OCI-LY7 (cell line): ENCODE results near the gene ACTR3. TPM values are rescaled to one million over a fixed set of nuclear protein-coding genes. Genes with fewer than 3 reads are reported as not detected.
A peak's percentile ranks its signal among the peaks of the same experiment; 100 is the strongest.

ENCODE experiments used
- BruUV-seq: library from RNA; stranded (reverse); fragments of 400-500 nt; replicated peaks from 2 replicates; lab custom pipeline; 2021; lab: Mats Ljungman, UMichigan
- CTCF ChIA-PET: fragments of 300-600 bp; sonication (Branson Sonifier 250); formaldehyde crosslinking; loops from one replicate; lab custom pipeline; 2022; ENCODE audit warnings: antibody characterized with exemption; ENCODE audit not compliant: unreplicated experiment; lab: Charles Lee
- POLR2A ChIA-PET: fragments of 300-600 bp; sonication (Branson Sonifier 250); formaldehyde crosslinking; loops from one replicate; lab custom pipeline; 2022; ENCODE audit warnings: antibody characterized with exemption; lab: Charles Lee
- DNase-seq: peaks from one replicate; pipeline ENCODE4 v3.0.0-alpha.2; 2015; ENCODE audit warnings: low spot score
- H2AFZ ChIP-seq: fragments of 200-600 bp; sonication (generic), shearing (Covaris generic); 2 replicates; pipeline ENCODE4 v1.6.1; 2014; ENCODE audit warnings: mild to moderate bottlenecking, antibody characterized with exemption, low read length, moderate library complexity
- H3K27ac ChIP-seq: fragments of 200-600 bp; sonication (generic); 2 replicates; pipeline ENCODE4 v1.5.1; 2014; ENCODE audit warnings: mixed run types, low read depth, mild to moderate bottlenecking, moderate library complexity, low read length, inconsistent platforms; ENCODE audit not compliant: poor library complexity, severe bottlenecking
- H3K36me3 ChIP-seq: fragments of 200-600 bp; sonication (generic); 2 replicates; pipeline ENCODE4 v1.6.1; 2014; ENCODE audit warnings: mild to moderate bottlenecking, antibody characterized with exemption, low read length, moderate library complexity, mixed read lengths; ENCODE audit not compliant: insufficient read depth
- H3K4me1 ChIP-seq: fragments of 200-600 bp; sonication (generic); 2 replicates; pipeline ENCODE4 v1.5.1; 2014; ENCODE audit warnings: mild to moderate bottlenecking, low read length; ENCODE audit not compliant: insufficient read depth, poor library complexity, severe bottlenecking
- H3K4me2 ChIP-seq: fragments of 200-600 bp; sonication (generic); 2 replicates; pipeline ENCODE4 v1.6.1; 2014; ENCODE audit warnings: mild to moderate bottlenecking, low read length
- H3K4me3 ChIP-seq: fragments of 200-600 bp; sonication (generic); 2 replicates; pipeline ENCODE4 v1.5.1; 2014; ENCODE audit warnings: mild to moderate bottlenecking, low read depth, low read length; ENCODE audit not compliant: poor library complexity, severe bottlenecking
- H3K79me2 ChIP-seq: fragments of 200-600 bp; sonication (generic); 2 replicates; pipeline ENCODE4 v1.6.1; 2016; ENCODE audit warnings: low read depth, mild to moderate bottlenecking, low read length, moderate library complexity, mixed read lengths; ENCODE audit not compliant: insufficient read depth
- H3K9me2 ChIP-seq: fragments of 200-600 bp; sonication (generic); 2 replicates; pipeline ENCODE4 v1.6.1; 2016; ENCODE audit warnings: mild to moderate bottlenecking, low read length, mixed read lengths; ENCODE audit not compliant: insufficient read depth
- H3K9me3 ChIP-seq: fragments of 200-600 bp; sonication (generic); 2 replicates; pipeline ENCODE4 v1.6.1; 2014; ENCODE audit warnings: mild to moderate bottlenecking, mixed run types, low read length, mixed read lengths
- H4K20me1 ChIP-seq: fragments of 200-600 bp; sonication (generic); 2 replicates; pipeline ENCODE4 v1.6.1; 2014; ENCODE audit warnings: mild to moderate bottlenecking, antibody characterized with exemption, low read length, moderate library complexity, mixed read lengths; ENCODE audit not compliant: insufficient read depth
- CTCF ChIP-seq: fragments of 200-600 bp; sonication (generic); conservative IDR thresholded peaks from 2 replicates; pipeline ENCODE4 v1.5.1; 2014; ENCODE audit warnings: mild to moderate bottlenecking, antibody characterized with exemption, low read length, moderate library complexity, mixed read lengths
- EZH2phosphoT487 ChIP-seq: fragments of 200-600 bp; sonication (generic); IDR thresholded peaks from 2 replicates; pipeline ENCODE4 v1.6.1; 2018; ENCODE audit warnings: low read depth, borderline replicate concordance, mild to moderate bottlenecking, mixed run types, antibody characterized with exemption, low read length, moderate library complexity, mixed read lengths
- intact Hi-C: fragments of 100-400 bp; cut with micrococcal nuclease; formaldehyde crosslinking; loops from one replicate; pipeline ENCODE4 v1.10.0; 2022; ENCODE audit not compliant: unreplicated experiment
- total RNA-seq, 2 experiments: library from RNA; depleted of rRNA in 1 of 2; stranded (reverse); fragments of >200 nt in 1 of 2; shearing (Covaris generic) in 1 of 2; gene quantifications; 2 replicates each; pipeline ENCODE4 v1.2.3, GENCODE V29; 2014 to 2022

ACTR3 gene
- total RNA-seq, 2 experiments from 2014 or later, result 192 to 320 TPM

- TF ChIP-seq CTCF (no peak; the same call in 1 of the 2 replicates), EZH2phosphoT487 (no peak)
- Histone ChIP-seq H3K79me2 (peaks cover 94% of the 10 kb centered on the region), H3K4me3 (peak overlapping the region; percentile 82), H3K27ac (peak overlapping the region; percentile 92), H3K9me2 (no peaks in the 10 kb centered on the region), H4K20me1 (peaks cover 35% of the 10 kb centered on the region), H3K4me1 (peaks cover 69% of the 10 kb centered on the region), H3K36me3 (peaks cover 58% of the 10 kb centered on the region), H2AFZ (no peak overlapping the region; the same call in 1 of the 2 replicates), H3K9me3 (no peaks in the 10 kb centered on the region), H3K4me2 (peak overlapping the region; percentile 97)
- intact Hi-C loops, result no loop called here
- POLR2A ChIA-PET, result interaction anchor here (0.7 to 2.5 kb wide), 3 partner anchors 30 to 62 kb away, joined by 3 to 20 read pairs (median 3); no protein-coding TSS in a partner anchor
- CTCF ChIA-PET, result no interaction called here
- DNase-seq, result peak; percentile 80
- BruUV-seq, result TSS peak; percentile 47
Observed at GRCh38 chr2:113890253-113891235, 655 bp downstream of the ACTR3 start.

GRCh38 chr2:113891265-113891959 is 1.5 kb downstream of the ACTR3 start:
- H3K4me1 ChIP-seq, result peaks cover 69% of the 10 kb centered on the region
- H3K4me2 ChIP-seq, result peak overlapping the region; percentile 97
- TF ChIP-seq CTCF, result no peak
- no peak for TF ChIP-seq EZH2phosphoT487
- peaks cover 66% of the 10 kb centered on the region for H3K36me3 ChIP-seq
- H2AFZ ChIP-seq, result no peak overlapping the region; the same call in 1 of the 2 replicates
- no peaks in the 10 kb centered on the region for H3K9me2 ChIP-seq
- POLR2A ChIA-PET, result interaction anchor here (0.7 kb wide), 1 partner anchor 42 kb away, joined by 4 read pairs; no protein-coding TSS in a partner anchor
- no peaks in the 10 kb centered on the region for H3K9me3 ChIP-seq
- DNase-seq, result no peak
- H3K79me2 ChIP-seq, result peaks cover 94% of the 10 kb centered on the region
- intact Hi-C loops, result no loop called here
- peak overlapping the region; percentile 82 for H3K4me3 ChIP-seq
- H4K20me1 ChIP-seq, result peaks cover 43% of the 10 kb centered on the region
- CTCF ChIA-PET, result no interaction called here
- BruUV-seq, result no TSS peak
- H3K27ac ChIP-seq, result peak overlapping the region; percentile 92
